WTC11 (cell line): ENCODE data around the gene UBC. TPM values are rescaled to one million over a fixed set of nuclear protein-coding genes. Genes with fewer than 3 reads are reported as not detected.
"Not testable (repeated sequence)": the region's sequence is repeated elsewhere in the genome, so short reads cannot be mapped to it uniquely, and the experiment has no call there.

ENCODE experiments used
- ATAC-seq: fragments of 200-7000 bp; cut with Tn5 transposase; 2 replicates; pipeline ENCODE4 v1.10.0; 2021; ENCODE audit warnings: mild to moderate bottlenecking, moderate library complexity
- CTCF ChIA-PET: fragments of 300-600 bp; sonication (Branson Sonifier 250); formaldehyde crosslinking; loops from one replicate; lab custom pipeline; 2021; ENCODE audit warnings: antibody characterized with exemption; lab: Charles Lee
- POLR2A ChIA-PET: fragments of 350-600 bp; sonication (Branson Sonifier 250); formaldehyde crosslinking; loops from one replicate; lab custom pipeline; 2021; ENCODE audit warnings: antibody characterized with exemption; lab: Charles Lee
- DNase-seq: peaks from one replicate; pipeline ENCODE4 v3.0.0; 2021; ENCODE audit warnings: low spot score
- H3K27ac Mint-ChIP-seq: 2 replicates; pipeline ENCODE4 v1.8.0; 2021; ENCODE audit warnings: mixed read lengths
- H3K27me3 Mint-ChIP-seq: 2 replicates; pipeline ENCODE4 v1.8.0; 2021; ENCODE audit warnings: low read depth, mild to moderate bottlenecking, moderate library complexity, mixed read lengths
- H3K36me3 Mint-ChIP-seq: 2 replicates; pipeline ENCODE4 v1.8.0; 2021; ENCODE audit warnings: mixed read lengths
- H3K4me1 Mint-ChIP-seq: 2 replicates; pipeline ENCODE4 v1.8.0; 2022; ENCODE audit warnings: mixed read lengths
- H3K4me3 Mint-ChIP-seq: 2 replicates; pipeline ENCODE4 v1.8.0; 2021; ENCODE audit warnings: mild to moderate bottlenecking, moderate library complexity, mixed read lengths
- H3K9me3 Mint-ChIP-seq: 2 replicates; pipeline ENCODE4 v1.8.0; 2021; ENCODE audit warnings: mixed read lengths
- ATF2 ChIP-seq: sonication (generic); formaldehyde crosslinking; IDR thresholded peaks from 2 replicates; pipeline ENCODE4 v1.8.1; 2022; ENCODE audit warnings: low read depth, missing genetic modification reagents, borderline replicate concordance
- CREB1 ChIP-seq: sonication (generic); formaldehyde crosslinking; IDR thresholded peaks from 2 replicates; pipeline ENCODE4 v1.8.0; 2023; ENCODE audit warnings: mild to moderate bottlenecking, missing genetic modification reagents
- E2F5 ChIP-seq: sonication (generic); formaldehyde crosslinking; IDR thresholded peaks from 2 replicates; pipeline ENCODE4 v1.8.1; 2022; ENCODE audit warnings: mild to moderate bottlenecking, moderate library complexity, missing genetic modification reagents
- EMX1 ChIP-seq: fragments of 250-450 bp; sonication (Bioruptor Pico); IDR thresholded peaks from 2 replicates; pipeline ENCODE4 v1.8.0; 2021; ENCODE audit warnings: mild to moderate bottlenecking
- ETV6 ChIP-seq: sonication (generic); formaldehyde crosslinking; IDR thresholded peaks from 2 replicates; pipeline ENCODE4 v1.8.1; 2022; ENCODE audit warnings: mild to moderate bottlenecking, missing genetic modification reagents
- GABPB1 ChIP-seq: sonication (generic); formaldehyde crosslinking; IDR thresholded peaks from 2 replicates; pipeline ENCODE4 v1.8.1; 2023; ENCODE audit warnings: mild to moderate bottlenecking, missing genetic modification reagents
- JAZF1 ChIP-seq: fragments of 250-450 bp; sonication (Bioruptor Pico); IDR thresholded peaks from 2 replicates; pipeline ENCODE4 v1.9.0; 2021; ENCODE audit warnings: moderate library complexity, mild to moderate bottlenecking, inconsistent platforms
- JUN ChIP-seq: sonication (generic); formaldehyde crosslinking; IDR thresholded peaks from 2 replicates; pipeline ENCODE4 v1.8.0; 2023; ENCODE audit warnings: mild to moderate bottlenecking, missing genetic modification reagents
- MXD4 ChIP-seq: fragments of 250-450 bp; sonication (Bioruptor Pico); IDR thresholded peaks from 2 replicates; pipeline ENCODE4 v1.8.0; 2021; ENCODE audit warnings: mild to moderate bottlenecking, moderate library complexity, borderline replicate concordance
- NFYB ChIP-seq: sonication (generic); formaldehyde crosslinking; conservative IDR thresholded peaks from 2 replicates; pipeline ENCODE4 v1.8.0; 2022; ENCODE audit warnings: low read depth, missing genetic modification reagents
- NR2C2 ChIP-seq: sonication (generic); formaldehyde crosslinking; IDR thresholded peaks from 2 replicates; pipeline ENCODE4 v1.8.0; 2022; ENCODE audit warnings: mild to moderate bottlenecking, missing genetic modification reagents
- RELA ChIP-seq: sonication (generic); formaldehyde crosslinking; IDR thresholded peaks from 2 replicates; pipeline ENCODE4 v1.8.1; 2022; ENCODE audit warnings: missing genetic modification reagents, mild to moderate bottlenecking, borderline replicate concordance
- STAT6 ChIP-seq: sonication (generic); formaldehyde crosslinking; conservative IDR thresholded peaks from 2 replicates; pipeline ENCODE4 v1.8.1; 2023; ENCODE audit warnings: mild to moderate bottlenecking, low read depth, missing genetic modification reagents, moderate library complexity
- TEAD1 ChIP-seq: sonication (generic); formaldehyde crosslinking; IDR thresholded peaks from 2 replicates; pipeline ENCODE4 v1.8.0; 2022; ENCODE audit warnings: mild to moderate bottlenecking, missing genetic modification reagents
- TP53 ChIP-seq: sonication (generic); formaldehyde crosslinking; IDR thresholded peaks from 2 replicates; pipeline ENCODE4 v1.8.1; 2023; ENCODE audit warnings: mild to moderate bottlenecking, missing genetic modification reagents
- ZBTB21 ChIP-seq: sonication (generic); formaldehyde crosslinking; IDR thresholded peaks from 2 replicates; pipeline ENCODE4 v1.8.1; 2023; ENCODE audit warnings: mild to moderate bottlenecking, missing genetic modification reagents, borderline replicate concordance
- ZNF219 ChIP-seq: sonication (generic); formaldehyde crosslinking; IDR thresholded peaks from 2 replicates; pipeline ENCODE4 v1.8.0; 2023; ENCODE audit warnings: missing genetic modification reagents, mild to moderate bottlenecking, borderline replicate concordance
- ZNF671 ChIP-seq: fragments of 250-450 bp; sonication (Bioruptor Pico); IDR thresholded peaks from 2 replicates; pipeline ENCODE4 v1.8.0; 2021; ENCODE audit warnings: mild to moderate bottlenecking
- total RNA-seq: library from RNA; stranded (reverse); gene quantifications from 3 replicates; pipeline ENCODE4 v1.2.3, GENCODE V29; 2021
- TF ChIP-seq, protein P1 (sequence below): sonication (generic); formaldehyde crosslinking; IDR thresholded peaks from 2 replicates; pipeline ENCODE4 v1.8.1; 2022; ENCODE audit warnings: missing genetic modification reagents, borderline replicate concordance
- TF ChIP-seq, protein P2 (sequence below): fragments of 250-450 bp; sonication (Bioruptor Pico); IDR thresholded peaks from 2 replicates; pipeline ENCODE4 v1.8.0; 2021; ENCODE audit warnings: mild to moderate bottlenecking
- TF ChIP-seq, protein P3 (sequence below): sonication (generic); formaldehyde crosslinking; IDR thresholded peaks from 2 replicates; pipeline ENCODE4 v1.8.0; 2022; ENCODE audit warnings: mild to moderate bottlenecking, missing genetic modification reagents
- TF ChIP-seq, protein P4 (sequence below): sonication (generic); formaldehyde crosslinking; IDR thresholded peaks from 2 replicates; pipeline ENCODE4 v1.8.1; 2023; ENCODE audit warnings: mild to moderate bottlenecking, missing genetic modification reagents

The UBC gene
- total RNA-seq, 1 experiment from 2014 or later, result 530 TPM

- TF ChIP-seq STAT6 (CRISPR knock-in tag) (no peak), CREB1 (CRISPR knock-in tag) (no peak), JUN (CRISPR knock-in tag) (no peak), ZNF219 (CRISPR knock-in tag) (no peak)
- TF ChIP-seq, protein P1, sequence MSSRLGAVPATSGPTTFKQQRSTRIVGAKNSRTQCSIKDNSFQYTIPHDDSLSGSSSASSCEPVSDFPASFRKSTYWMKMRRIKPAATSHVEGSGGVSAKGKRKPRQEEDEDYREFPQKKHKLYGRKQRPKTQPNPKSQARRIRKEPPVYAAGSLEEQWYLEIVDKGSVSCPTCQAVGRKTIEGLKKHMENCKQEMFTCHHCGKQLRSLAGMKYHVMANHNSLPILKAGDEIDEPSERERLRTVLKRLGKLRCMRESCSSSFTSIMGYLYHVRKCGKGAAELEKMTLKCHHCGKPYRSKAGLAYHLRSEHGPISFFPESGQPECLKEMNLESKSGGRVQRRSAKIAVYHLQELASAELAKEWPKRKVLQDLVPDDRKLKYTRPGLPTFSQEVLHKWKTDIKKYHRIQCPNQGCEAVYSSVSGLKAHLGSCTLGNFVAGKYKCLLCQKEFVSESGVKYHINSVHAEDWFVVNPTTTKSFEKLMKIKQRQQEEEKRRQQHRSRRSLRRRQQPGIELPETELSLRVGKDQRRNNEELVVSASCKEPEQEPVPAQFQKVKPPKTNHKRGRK (CRISPR knock-in tag), result no peak
- TF ChIP-seq, all 79 proteins: peak for 0
These were observed 13.4 kb downstream of the UBC start (continued) for GRCh38 chr12:124901003-124901402.

GRCh38 chr12:124900345-124900795 is 14.1 kb downstream of the UBC start:
- not testable (repeated sequence) for H3K36me3 Mint-ChIP-seq, H3K9me3 Mint-ChIP-seq, H3K27me3 Mint-ChIP-seq, ATAC-seq, H3K4me3 Mint-ChIP-seq, DNase-seq
- CTCF ChIA-PET, result interaction anchor here (0.7 to 1.6 kb wide), 8 partner anchors 9 to 343 kb away, joined by 3 to 17 read pairs (median 4); no protein-coding TSS in a partner anchor
- POLR2A ChIA-PET, result interaction anchor here (0.7 kb wide), 1 partner anchor 22 kb away, joined by 3 read pairs; no protein-coding TSS in a partner anchor
- peaks cover 17% of the 10 kb centered on the region for H3K4me1 Mint-ChIP-seq
- peak; percentile 82 for TF ChIP-seq GABPB1 (CRISPR knock-in tag)
- TF ChIP-seq, all 79 proteins: peak for 1; not testable (repeated sequence) for 78
- peak overlapping the region; percentile 70; the same call in 1 of the 2 replicates for H3K27ac Mint-ChIP-seq

- Mint-ChIP-seq H3K4me1 (peaks cover 8% of the 10 kb centered on the region), H3K27me3 (no peaks in the 10 kb centered on the region), H3K36me3 (0 out of 2 replicates have a peak, but pooled peaks cover 5% of the 10 kb centered on the region), H3K4me3 (no peak overlapping the region), H3K27ac (no peak overlapping the region), H3K9me3 (peaks cover 12% of the 10 kb centered on the region)
- DNase-seq (no peak), ATAC-seq (no peak)
- ChIA-PET CTCF (interaction anchor here (1.2 to 1.4 kb wide), 2 partner anchors 15 to 41 kb away, joined by 3 to 6 read pairs; no protein-coding TSS in a partner anchor), POLR2A (no interaction called here)
- no peak for TF ChIP-seq ETV6
- no peak for TF ChIP-seq TP53 (CRISPR knock-in tag)
- TF ChIP-seq RELA (CRISPR knock-in tag), result no peak
- TF ChIP-seq ZBTB21 (CRISPR knock-in tag), result no peak
- TF ChIP-seq, protein P2, sequence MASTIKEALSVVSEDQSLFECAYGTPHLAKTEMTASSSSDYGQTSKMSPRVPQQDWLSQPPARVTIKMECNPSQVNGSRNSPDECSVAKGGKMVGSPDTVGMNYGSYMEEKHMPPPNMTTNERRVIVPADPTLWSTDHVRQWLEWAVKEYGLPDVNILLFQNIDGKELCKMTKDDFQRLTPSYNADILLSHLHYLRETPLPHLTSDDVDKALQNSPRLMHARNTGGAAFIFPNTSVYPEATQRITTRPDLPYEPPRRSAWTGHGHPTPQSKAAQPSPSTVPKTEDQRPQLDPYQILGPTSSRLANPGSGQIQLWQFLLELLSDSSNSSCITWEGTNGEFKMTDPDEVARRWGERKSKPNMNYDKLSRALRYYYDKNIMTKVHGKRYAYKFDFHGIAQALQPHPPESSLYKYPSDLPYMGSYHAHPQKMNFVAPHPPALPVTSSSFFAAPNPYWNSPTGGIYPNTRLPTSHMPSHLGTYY (CRISPR knock-in tag), result no peak
- TF ChIP-seq ATF2 (CRISPR knock-in tag), result no peak
- TF ChIP-seq JAZF1 (CRISPR knock-in tag), result no peak
- TF ChIP-seq, protein P3, sequence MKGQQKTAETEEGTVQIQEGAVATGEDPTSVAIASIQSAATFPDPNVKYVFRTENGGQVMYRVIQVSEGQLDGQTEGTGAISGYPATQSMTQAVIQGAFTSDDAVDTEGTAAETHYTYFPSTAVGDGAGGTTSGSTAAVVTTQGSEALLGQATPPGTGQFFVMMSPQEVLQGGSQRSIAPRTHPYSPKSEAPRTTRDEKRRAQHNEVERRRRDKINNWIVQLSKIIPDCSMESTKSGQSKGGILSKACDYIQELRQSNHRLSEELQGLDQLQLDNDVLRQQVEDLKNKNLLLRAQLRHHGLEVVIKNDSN (CRISPR knock-in tag), result no peak
- TF ChIP-seq EMX1 (CRISPR knock-in tag), result no peak
- TF ChIP-seq TEAD1 (CRISPR knock-in tag), result no peak
- no peak for TF ChIP-seq NFYB (CRISPR knock-in tag)
- no peak for TF ChIP-seq ZNF671 (CRISPR knock-in tag)
- no peak for TF ChIP-seq NR2C2 (CRISPR knock-in tag)
- no peak for TF ChIP-seq MXD4 (CRISPR knock-in tag)
- TF ChIP-seq E2F5 (CRISPR knock-in tag), result no peak
- TF ChIP-seq, protein P4, sequence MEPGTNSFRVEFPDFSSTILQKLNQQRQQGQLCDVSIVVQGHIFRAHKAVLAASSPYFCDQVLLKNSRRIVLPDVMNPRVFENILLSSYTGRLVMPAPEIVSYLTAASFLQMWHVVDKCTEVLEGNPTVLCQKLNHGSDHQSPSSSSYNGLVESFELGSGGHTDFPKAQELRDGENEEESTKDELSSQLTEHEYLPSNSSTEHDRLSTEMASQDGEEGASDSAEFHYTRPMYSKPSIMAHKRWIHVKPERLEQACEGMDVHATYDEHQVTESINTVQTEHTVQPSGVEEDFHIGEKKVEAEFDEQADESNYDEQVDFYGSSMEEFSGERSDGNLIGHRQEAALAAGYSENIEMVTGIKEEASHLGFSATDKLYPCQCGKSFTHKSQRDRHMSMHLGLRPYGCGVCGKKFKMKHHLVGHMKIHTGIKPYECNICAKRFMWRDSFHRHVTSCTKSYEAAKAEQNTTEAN (CRISPR knock-in tag), result no peak
These were observed 15.5 kb downstream of the UBC start for GRCh38 chr12:124898923-124899294.
